ENCODE results near the gene NHS.

Gene NHS

DNA sequence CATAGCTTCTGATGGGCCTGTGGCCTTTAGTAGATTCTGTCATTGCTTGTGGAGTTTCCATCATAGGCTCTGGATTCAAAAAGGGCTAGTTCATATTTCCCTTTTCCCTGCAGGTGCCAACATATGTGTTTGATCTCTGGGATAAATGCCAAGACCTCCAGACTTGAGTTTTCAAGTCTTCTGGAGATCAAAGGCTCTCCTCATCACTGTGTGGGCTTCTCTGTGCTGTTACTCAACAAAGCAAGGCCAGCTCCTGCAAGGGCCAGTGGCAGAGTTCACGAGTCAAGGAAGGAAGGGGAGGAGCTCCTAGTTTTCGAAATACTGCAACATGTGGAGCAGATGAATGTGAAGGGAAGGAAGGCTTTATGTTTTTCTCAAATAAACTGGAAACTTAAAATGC is 299.6 kb downstream of the NHS start:
- DNase-seq (ENCODE audit: low read depth in 2 of 2), result no peak

DNA sequence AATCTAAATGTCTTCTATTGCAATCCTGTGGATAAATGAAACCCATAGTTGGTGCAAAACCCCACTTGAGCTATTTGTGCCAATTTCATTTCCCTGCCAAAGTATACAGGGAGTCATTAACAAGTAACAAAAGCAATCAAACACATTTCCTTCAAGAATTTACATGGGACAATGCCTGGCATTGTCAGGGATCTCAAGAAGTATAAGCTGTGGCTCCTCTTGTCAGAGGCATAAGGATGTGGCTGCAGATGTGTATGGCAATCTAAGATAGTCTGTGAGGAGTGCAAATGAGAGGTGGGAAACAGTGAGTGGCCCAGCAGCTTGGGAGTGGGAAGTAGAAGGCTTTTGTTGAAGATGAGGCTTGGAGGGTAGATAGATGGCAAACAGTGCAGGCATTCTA is 304.3 kb downstream of the NHS start:
- no peak for DNase-seq (ENCODE audit: low read depth in 2 of 2)

DNA sequence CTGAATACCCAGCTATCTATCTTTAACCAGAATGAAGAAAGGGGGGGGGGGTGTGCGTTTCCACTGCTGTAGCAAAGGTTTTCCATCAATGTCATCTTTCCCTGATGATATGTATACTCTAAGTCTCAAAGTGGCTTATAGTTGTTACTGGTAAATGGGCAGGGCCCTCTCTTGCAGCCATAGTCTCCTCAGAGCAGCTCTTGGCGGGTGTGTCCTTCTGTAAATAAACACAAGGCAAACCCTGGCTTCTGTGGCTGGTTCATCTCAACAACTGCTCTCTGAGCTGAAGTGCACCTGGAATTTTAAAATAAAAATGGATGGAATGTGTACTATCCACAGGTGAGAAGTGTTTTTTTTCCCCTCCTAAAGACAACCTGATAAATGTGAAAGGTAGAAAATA is 304.8 kb downstream of the NHS start:
- no peak for DNase-seq (ENCODE audit: low read depth in 2 of 2)

DNA sequence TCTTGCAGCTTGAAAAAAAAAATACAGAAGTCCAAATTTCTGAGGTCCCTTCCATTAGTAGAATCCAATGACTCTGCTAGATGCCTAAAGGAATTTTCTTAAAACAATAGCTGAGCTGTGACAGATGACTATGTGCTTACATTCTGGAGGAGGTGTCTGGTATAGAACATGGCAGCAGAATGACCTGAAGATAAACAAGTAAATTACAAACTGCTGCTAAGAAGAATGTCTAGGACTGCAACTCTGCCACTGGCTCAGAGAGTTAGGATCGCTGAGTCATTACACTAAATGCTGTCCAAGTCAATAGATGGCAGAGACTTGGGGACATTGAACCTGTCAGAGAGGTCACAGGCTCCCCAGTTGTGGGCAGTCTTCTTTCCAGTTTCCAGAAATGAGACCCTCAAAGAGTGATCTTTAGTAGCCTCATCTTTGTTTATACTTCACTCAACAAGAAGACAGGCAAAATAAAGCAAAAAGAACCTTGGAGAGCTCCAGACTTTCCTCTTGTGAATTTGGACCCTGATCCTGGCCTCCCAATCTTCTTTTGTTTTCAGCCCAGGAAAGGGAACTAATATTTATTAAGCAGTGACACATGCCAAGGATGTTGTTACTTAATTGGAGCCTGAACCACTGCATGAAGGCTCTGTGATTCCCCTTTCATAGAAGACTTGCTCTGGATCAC is 305.9 kb downstream of the NHS start:
- no peak for DNase-seq (ENCODE audit: low read depth in 2 of 2)

DNA sequence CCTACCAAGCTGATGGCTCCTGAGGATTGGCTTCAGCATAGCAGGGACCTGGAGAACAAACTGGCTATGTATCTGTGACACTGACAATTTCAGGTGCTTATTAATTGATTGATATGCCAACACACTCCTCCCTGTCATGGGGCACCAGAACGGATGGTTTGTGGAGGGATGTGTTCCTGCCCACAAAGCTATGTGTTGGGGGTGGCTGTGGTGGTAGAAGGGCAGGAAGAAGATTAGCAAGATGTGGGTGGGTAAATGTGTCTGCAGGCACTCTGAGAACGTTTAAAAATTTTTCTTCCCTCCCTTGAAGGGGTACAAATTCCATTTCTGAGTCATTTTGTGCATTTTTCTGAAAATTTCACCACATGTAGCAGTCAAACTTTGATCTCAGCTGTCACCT is 307.3 kb downstream of the NHS start:
- DNase-seq (ENCODE audit: low read depth in 2 of 2), result no peak

DNA sequence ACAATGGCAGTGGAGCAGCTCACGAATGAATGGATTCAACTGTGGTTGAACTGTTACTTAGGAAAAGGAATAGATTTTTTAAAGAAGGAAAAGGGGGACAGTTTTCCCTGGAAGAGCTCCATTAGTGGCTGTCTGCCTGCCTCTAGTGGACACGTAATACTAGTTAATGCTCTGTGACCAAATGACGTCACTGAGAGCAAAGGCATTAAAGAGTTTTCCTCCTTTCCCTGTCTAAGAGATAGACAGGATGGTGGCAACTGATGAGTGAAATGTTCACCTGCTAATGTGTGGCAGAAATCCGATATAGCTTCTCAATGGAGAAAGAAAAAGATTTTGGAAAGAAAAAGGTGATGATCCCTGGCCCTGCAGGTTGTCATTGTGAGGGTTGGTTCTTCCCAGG is 310.0 kb downstream of the NHS start:
- no peak for DNase-seq (ENCODE audit: low read depth in 2 of 2)

DNA sequence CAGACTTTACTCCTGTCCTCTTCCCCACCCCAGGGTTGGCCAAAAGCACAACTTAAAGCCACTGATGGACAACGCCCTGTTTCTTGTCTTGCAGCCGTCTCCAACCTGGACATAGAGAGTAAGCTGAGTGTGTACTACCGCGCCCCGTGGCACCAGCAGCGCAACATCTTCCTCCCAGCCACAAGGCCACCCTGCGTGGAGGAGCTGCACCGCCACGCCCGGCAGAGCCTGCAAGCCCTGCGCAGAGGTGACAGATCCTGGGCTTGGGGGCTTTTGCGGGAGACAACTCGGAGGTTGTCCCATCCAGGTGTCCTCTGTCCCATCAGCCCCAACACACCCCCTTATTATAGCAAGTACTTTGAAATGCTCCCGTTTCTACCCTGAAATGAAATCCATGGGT is 312.6 kb downstream of the NHS start:
- DNase-seq (ENCODE audit: low read depth in 2 of 2), result no peak

DNA sequence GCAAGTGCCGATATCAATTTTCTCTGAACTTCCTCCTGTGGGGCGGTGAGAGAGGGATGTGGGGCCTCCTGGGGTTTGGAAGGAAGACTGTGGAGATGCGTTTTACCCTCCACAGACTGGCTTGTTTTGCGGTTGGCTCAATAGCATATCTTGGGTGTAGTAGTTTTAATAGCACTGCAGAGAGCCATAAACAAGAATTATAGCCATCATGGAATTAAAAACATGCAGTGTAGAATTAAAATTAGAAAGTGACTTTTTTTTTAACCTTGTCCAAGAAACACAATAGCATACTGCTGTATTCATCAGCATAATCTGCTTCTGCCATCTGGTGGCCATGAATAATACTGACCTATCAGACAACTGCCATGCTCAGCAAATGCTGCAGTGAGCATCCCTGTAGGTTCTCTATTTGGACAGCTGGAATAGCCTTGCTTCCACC is 315.0 kb downstream of the NHS start:
- DNase-seq (ENCODE audit: low read depth in 2 of 2), result peak in 1 of 2 donors; percentile 29

DNA sequence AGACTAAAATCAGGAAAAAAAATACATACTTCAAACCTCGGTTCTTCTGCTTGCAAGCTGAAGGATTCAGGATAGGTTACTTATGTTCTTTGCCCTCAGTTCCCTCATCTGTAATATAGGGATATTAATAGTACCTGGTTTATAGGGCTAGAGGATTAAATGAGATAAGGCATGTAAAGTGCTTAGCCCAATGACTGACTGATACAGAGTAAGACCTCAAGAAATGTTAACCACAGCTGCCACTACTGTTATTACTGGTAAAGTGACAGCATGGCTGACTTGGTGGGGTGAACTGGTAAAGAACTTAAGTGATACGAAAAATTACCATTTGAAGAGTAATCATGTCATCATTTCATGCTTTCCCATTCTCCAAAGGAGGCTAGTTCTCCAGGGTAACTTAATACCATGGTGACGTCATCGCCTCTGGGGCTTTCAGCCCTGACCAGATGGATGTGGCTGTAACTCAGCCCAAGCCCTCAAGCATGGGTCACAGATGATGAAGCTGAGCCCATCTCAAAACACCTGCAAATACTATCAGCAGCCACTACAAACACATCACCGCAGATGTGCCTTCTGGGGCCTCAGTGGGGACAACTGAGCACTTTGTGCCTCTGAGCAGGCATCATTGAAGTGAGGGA is 317.8 kb downstream of the NHS start:
- DNase-seq (ENCODE audit: low read depth in 2 of 2), result no peak

DNA sequence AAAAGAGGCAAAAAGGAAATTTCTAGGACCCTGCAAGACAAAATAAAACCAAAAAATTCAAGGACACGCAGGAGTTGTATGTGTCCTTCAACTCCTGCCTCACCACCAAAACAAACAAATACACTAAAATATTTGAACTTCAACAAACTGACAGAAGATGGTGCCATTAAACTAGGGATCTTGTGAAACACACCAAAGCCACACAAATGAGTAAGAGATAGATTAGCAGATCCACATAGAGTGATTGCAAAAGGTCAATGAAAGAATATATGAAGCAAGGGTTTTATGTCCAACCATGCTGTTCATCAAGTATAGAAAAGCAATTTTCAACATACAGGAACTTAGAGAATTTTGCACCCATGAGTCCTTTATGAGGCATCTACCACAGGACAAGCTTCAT is 322.2 kb downstream of the NHS start:
- no peak for DNase-seq (ENCODE audit: low read depth in 2 of 2)

DNA sequence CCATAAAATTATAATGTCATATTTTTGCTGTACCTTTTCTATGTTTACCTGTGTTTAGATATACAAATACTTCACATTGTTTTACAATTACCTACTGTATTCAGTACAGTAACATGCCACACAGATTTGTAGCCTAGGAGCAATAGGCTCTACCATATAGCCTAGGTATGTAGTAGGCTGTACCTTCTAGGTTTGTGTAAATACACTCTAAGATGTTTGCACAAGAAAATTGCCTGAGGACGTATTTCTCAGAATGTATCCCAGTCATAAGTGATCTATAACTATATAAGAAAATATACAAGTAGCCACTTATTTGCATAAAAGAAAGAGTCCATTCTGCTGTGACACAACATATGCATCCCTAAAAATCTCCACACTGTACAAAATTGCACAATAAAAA is 326.0 kb downstream of the NHS start:
- DNase-seq (ENCODE audit: low read depth in 2 of 2), result no peak

DNA sequence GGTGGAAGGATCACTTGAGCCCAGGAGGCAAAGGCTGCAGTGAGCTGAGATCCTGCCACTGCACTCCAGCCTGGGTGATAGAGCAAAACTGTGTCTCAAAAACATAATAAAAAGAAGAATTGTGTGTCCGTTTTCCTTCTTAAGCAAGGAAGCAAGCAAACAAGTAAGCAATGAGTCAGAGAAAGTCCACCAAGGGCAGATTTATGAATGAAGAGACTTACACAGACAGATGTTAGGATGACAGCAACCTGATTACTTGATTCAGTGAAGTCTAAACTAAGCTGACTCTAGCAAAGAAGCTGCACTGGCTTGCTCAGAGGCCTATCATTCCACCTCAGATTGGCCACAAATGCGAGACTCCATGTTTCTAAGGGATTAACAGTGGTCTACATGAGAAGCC is 328.2 kb downstream of the NHS start:
- DNase-seq (ENCODE audit: low read depth in 2 of 2), result no peak

DNA sequence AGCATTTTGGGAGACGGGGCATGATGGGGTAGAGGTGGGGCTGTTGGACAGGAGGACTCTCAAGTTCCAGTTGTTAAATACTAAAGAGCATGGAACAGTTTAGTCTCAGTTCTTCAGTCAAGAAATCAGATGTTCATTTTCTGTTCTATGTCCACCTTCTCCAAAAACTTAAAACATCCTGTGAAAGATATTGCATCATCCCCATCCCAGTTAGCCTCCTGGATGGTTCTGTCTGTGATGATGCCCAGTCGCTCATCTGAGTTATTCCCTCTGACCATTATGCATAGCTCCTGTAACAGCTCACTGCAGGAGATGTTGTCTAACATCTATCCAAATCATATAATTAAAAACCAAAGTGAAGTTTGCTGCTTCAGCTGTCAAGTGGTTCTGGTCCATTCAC is 330.2 kb downstream of the NHS start:
- no peak for DNase-seq (ENCODE audit: low read depth in 2 of 2)

DNA sequence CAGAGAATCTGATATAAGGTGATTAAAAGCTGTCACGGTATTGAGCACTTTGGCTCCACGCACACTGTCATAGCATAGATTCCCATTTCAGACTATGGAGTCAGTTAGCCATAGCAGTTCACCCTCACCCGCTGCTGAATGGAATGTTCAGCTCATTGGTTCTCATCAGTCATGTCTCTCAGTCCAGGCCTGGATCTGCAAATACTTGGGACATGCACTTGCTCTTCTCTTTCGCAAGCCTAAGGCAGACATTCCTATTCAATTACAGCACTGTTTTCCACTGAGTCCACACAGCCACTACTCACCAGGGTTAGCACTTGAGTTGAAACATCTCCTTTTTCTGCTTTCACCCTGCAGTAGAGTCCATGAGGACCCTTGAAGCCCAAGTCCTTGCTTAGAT is 331.7 kb downstream of the NHS start:
- DNase-seq (ENCODE audit: low read depth in 2 of 2), result no peak

DNA sequence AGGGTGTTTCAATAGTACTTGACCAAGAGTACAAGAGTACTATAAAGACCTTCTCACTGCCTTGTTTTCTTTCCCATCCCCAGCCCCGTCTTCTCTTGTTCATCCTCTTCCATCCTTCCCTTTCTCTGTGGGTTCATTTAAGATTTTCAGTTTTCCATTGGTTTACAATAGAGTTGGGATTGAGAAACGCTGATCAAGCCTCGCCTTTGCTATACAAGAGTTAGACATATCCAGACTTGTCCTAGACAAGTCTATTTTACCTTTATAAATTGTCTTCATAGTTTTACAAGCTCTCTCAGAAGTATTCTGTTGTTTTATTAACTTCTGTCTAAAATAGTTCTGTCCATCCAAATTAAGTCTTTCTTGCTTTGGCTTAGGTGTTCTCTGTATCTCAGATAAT is 332.7 kb downstream of the NHS start:
- DNase-seq (ENCODE audit: low read depth in 2 of 2), result no peak

DNA sequence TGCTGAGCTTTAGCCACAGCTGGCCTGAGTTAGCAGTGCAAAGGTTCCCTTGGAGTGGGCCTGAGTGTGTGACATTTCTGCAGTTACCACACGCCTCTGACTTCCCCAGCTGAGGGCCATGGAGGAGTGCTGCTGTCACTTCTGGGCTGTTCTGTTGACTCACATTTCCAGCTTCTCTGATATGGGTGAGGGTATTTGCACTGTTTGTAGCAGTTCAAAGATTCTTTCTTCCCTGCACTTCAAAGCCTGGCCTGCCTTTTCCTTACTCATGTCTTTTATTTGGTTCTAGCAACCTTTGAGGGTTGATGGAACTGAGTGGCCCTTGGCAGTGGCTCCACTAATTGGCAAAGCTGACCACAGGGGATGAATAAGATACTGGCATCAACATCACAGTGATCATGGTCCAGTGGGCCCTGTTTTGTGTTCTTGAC is 335.9 kb downstream of the NHS start:
- no peak for DNase-seq (ENCODE audit: low read depth in 2 of 2)

DNA sequence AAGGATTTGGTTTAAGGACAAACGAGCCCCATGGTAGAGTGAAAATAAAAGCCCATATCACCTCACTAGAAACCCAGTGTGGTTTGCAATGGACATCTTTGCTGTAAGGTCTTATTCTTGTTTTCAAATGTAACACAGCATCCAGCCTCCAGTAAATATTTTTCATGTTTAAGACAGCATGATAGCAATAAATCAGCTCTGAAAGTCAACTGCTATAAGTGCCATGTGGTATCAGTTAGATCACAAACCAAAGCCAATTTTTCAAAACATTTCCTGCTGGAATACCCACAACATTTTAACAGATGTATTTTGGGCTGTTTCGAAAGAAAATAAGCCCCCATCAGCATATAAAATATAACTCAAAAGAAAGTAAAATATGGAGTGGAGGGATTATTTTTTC is 338.3 kb downstream of the NHS start:
- DNase-seq (ENCODE audit: low read depth in 2 of 2), result no peak

DNA sequence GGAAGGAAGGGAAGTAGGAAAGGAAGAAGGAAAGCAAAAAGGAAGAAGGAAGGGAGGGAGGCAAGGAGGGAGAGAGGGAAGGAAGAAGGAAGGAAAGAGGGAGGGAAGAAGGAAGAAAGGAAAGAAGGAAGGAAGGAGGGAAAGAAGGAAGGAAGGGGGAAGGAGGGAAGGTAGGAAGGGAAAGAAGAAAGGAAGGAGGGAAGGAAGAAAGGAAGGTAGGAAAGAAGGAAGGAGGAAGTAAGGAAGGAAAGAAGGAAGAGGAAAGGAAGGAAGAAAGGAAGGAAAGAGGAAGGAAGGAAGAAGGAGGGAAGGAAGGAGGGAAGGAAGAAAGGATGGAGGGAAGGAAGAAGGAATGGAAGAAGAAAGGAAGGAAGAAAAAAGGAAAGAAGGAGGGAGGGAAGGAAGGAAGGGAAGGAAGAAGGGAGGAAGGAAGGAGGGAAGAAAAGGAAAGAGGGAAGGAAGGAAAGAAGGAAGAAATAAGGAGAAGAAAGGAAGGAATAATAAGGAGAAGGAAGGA is 343.7 kb downstream of the NHS start:
- no peak for DNase-seq (ENCODE audit: low read depth in 2 of 2)

DNA sequence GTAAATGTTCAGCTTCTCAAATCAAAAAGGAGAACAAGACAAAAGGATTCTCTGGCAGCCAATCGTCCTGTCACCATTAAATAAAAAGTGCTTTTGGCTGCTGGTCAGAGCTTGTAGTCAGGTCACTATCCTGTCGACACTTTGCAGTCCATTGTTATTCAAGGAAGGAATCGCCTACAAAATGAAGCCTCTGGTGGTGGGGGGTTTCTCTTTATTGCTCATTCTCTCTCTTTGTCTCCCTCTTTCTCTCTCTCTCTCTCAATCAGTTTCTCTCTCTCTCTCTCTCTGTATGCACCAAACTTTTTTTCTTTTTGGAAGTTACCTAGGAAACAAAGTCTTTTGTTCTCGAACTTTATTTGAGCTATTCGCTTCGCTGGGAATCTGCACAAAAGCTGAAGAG is 344.7 kb downstream of the NHS start:
- no peak for DNase-seq (ENCODE audit: low read depth in 2 of 2)

DNA sequence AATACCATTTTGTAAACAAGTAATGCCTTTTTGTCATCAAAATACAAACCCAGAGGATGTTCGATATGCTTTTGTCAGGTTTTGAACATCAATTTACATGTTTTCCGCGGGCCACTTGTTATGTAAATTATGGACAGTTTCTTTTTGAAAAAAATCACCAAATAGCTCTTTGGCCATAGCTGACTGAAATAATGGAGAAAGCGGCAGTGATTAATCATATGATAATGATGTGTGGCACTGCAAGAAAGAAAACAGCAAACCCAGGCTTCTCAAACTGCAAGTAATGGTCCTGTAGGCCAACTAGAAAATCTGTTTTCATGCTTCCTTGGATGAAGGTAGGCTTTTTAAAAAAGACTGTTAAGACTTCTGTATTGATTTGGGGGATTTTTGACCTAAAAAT is 346.7 kb downstream of the NHS start:
- no peak for DNase-seq (ENCODE audit: low read depth in 2 of 2)

DNA sequence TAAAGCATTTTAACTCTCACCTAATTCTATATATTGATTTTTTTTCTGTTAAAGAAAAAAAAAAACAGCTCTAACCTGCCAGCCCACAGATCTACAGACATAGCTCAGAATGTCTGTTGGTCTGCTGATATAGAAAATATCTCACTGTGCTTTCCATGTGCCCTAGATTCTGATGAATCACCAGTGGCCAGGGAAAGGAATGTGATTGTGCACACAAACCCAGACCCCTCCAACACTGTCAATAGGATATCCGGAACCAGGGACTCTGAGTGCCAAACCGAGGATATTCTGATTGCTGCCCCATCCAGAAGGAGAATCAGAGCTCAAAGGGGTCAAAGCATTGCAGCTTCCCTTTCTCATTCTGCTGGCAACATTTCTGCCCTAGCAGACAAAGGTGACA is 350.2 kb downstream of the NHS start:
- no peak for DNase-seq (ENCODE audit: low read depth in 2 of 2)

DNA sequence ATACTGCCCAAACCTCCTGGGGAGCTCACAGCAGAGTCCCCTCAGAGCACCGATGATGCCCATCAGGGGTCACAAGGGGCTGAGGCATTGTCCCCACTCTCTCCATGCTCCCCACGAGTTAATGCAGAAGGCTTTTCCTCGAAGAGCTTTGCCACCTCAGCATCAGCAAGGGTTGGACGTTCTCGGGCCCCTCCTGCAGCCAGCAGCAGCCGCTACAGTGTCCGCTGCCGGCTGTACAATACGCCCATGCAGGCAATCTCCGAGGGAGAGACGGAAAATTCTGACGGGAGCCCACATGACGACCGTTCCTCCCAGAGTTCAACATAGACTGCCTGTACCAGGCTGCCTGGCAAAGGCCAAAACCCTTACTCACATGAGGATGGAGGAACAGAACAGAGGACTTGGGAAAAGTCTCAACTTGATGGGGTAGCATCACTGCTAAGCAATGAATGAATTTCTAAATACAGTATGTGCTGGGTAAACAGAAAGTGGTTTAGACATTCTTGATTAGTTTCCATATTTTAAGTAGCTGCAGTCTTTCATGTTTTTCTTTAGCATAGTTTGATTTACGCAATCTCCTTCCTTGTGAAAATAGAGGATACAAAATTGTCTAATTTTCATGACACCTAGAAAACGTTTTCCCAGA is 357.3 kb downstream of the NHS start:
- no peak for DNase-seq (ENCODE audit: low read depth in 2 of 2)

DNA sequence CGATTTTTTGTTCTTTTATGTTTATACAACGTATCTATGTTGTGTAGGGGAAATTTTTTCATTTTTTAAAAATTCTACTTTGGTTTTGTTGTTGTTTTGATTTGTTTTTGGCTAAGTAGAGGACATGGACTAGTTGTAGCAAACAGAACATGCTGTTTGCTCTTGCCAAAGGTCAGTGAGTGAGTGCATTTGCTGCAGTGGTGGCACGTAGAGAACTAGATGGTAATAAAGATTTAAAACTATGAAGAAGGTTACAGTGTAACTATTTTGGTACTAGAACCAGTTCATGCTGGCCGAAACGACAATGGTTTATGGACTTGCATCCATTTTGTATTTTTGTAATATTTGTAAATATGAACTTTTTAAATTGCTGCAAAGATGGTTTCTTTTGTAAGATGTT is 360.4 kb downstream of the NHS start:
- DNase-seq (ENCODE audit: low read depth in 2 of 2), result no peak
